ENCODE data around the gene TSPAN33.
"Not testable (repeated sequence)": the region's sequence is repeated elsewhere in the genome, so short reads cannot be mapped to it uniquely, and the experiment has no call there.

TSPAN33 gene

GRCh38 chr7:129170441-129171021 is 26.0 kb downstream of the TSPAN33 start:
- no peak for DNase-seq (ENCODE audit: low read depth in 2 of 2)

- DNase-seq (ENCODE audit: low read depth in 2 of 2), result not testable (repeated sequence)
Measured at GRCh38 chr7:129173861-129174260, 29.4 kb downstream of the TSPAN33 start.

GRCh38 chr7:129176916-129177710 is 32.6 kb downstream of the TSPAN33 start:
- no peak for DNase-seq (ENCODE audit: low read depth in 2 of 2)

GRCh38 chr7:129184981-129185670 is 40.6 kb downstream of the TSPAN33 start:
- no peak for DNase-seq (ENCODE audit: low read depth in 2 of 2)

- no peak for DNase-seq (ENCODE audit: low read depth in 2 of 2)
Measured at GRCh38 chr7:129186749-129187260, 42.3 kb downstream of the TSPAN33 start.

- DNase-seq (ENCODE audit: low read depth in 2 of 2), result no peak
Measured at GRCh38 chr7:129187681-129188371, 43.3 kb downstream of the TSPAN33 start.

- DNase-seq (ENCODE audit: low read depth in 2 of 2), result no peak
Measured at GRCh38 chr7:129188372-129188891, 43.9 kb downstream of the TSPAN33 start, which contains the start of gene SMO. SMO (plus strand) TSS chr7:129188633; CDS start chr7:129189152, 519 bp downstream.

GRCh38 chr7:129188892-129189660 is 44.6 kb downstream of the TSPAN33 start:
- DNase-seq (ENCODE audit: low read depth in 2 of 2), result no peak

GRCh38 chr7:129189661-129190310 is 45.3 kb downstream of the TSPAN33 start:
- DNase-seq (ENCODE audit: low read depth in 2 of 2), result no peak

GRCh38 chr7:129191272-129191671 is 46.8 kb downstream of the TSPAN33 start:
- DNase-seq (ENCODE audit: low read depth in 2 of 2), result no peak

GRCh38 chr7:129193892-129194291 is 49.4 kb downstream of the TSPAN33 start:
- no peak for DNase-seq (ENCODE audit: low read depth in 2 of 2)

GRCh38 chr7:129197771-129198170 is 53.3 kb downstream of the TSPAN33 start:
- DNase-seq (ENCODE audit: low read depth in 2 of 2), result no peak

- DNase-seq (ENCODE audit: low read depth in 2 of 2), result no peak
Measured at GRCh38 chr7:129199406-129199805, 54.9 kb downstream of the TSPAN33 start.

GRCh38 chr7:129202058-129202777 is 57.7 kb downstream of the TSPAN33 start:
- DNase-seq (ENCODE audit: low read depth in 2 of 2), result no peak

- no peak for DNase-seq (ENCODE audit: low read depth in 2 of 2)
Measured at GRCh38 chr7:129203050-129203741, 58.7 kb downstream of the TSPAN33 start.

GRCh38 chr7:129205126-129205818 is 60.8 kb downstream of the TSPAN33 start:
- no peak for DNase-seq (ENCODE audit: low read depth in 2 of 2)

- no peak for DNase-seq (ENCODE audit: low read depth in 2 of 2)
Measured at GRCh38 chr7:129205987-129206785, 61.7 kb downstream of the TSPAN33 start.

GRCh38 chr7:129208667-129209066 is 64.2 kb downstream of the TSPAN33 start:
- no peak for DNase-seq (ENCODE audit: low read depth in 2 of 2)
